GM04503 (cell line): ENCODE results near the gene TRAPPC12.

ENCODE experiments used
- DNase-seq: peaks from one replicate; pipeline ENCODE4 v3.0.0-alpha.2; 2012; ENCODE audit warnings: low read depth

The TRAPPC12 gene

DNA sequence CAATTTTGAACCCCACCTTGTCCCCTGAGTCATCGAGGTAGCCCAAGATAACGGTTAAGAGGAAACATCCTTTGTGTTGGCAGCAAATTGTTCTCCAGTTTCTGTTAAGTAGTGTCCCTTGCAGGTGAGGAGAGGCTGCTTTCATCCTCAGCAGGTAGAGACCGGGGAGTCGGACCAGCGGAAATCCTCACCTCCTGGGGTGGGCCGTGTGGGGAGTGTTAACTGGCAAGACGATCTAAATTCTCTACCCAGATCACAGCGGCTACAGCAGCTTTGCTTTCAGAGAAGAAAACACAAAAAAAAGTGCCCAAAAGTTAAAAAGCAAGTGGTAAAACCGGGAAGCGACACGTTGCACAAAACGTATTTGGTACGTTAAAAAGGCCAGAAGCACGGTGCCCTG is 76.6 kb downstream of the TRAPPC12 start:
- no peak for DNase-seq

DNA sequence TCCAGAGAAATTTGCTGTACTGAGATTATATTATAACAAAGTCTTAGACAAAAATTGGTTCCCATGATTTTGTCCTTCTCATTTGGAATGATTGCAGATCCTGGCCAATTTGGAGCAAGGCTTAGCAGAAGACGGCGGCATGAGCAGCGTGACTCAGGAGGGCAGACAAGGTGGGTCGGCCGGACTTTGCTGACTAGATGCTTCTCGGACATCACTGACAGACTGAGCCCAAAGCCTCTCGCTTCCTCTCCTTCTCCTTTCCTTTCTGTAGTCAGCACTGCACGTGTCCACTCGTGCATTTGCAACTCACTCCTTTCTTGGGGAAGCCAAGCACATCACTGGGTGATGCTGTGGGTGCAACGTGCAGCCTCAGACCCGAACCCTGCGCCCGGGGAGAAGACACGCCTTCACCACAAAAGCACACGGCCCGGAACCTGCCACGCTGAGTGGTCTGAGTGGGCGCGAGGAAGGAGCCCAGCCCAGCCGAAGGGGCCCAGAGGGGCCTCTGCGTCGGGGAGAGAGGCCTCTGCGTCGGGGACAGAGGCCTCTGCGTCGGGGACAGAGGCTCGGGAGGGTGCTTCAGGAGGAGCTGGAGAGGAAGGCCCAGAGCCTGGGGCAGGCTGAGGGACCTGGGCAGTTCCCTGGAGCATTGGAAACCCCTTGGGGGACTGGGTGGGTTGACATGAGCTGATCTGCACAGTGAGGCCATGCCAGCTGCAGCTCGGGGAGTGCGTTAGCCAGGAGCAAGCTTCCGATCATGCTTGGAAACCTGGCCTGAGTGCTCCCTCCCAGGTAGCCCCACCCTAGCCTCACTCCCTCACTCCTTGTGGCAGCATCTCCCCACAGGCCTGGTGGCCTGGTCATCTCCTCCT is 78.3 kb downstream of the TRAPPC12 start:
- DNase-seq, result no peak

- DNase-seq, result no peak
These were observed 79.1 kb downstream of the TRAPPC12 start for GRCh38 chr2:3458396-3459184.

GRCh38 chr2:3459185-3460015 is 79.9 kb downstream of the TRAPPC12 start:
- no peak for DNase-seq

GRCh38 chr2:3460156-3460555 is 80.7 kb downstream of the TRAPPC12 start:
- DNase-seq, result no peak

DNA sequence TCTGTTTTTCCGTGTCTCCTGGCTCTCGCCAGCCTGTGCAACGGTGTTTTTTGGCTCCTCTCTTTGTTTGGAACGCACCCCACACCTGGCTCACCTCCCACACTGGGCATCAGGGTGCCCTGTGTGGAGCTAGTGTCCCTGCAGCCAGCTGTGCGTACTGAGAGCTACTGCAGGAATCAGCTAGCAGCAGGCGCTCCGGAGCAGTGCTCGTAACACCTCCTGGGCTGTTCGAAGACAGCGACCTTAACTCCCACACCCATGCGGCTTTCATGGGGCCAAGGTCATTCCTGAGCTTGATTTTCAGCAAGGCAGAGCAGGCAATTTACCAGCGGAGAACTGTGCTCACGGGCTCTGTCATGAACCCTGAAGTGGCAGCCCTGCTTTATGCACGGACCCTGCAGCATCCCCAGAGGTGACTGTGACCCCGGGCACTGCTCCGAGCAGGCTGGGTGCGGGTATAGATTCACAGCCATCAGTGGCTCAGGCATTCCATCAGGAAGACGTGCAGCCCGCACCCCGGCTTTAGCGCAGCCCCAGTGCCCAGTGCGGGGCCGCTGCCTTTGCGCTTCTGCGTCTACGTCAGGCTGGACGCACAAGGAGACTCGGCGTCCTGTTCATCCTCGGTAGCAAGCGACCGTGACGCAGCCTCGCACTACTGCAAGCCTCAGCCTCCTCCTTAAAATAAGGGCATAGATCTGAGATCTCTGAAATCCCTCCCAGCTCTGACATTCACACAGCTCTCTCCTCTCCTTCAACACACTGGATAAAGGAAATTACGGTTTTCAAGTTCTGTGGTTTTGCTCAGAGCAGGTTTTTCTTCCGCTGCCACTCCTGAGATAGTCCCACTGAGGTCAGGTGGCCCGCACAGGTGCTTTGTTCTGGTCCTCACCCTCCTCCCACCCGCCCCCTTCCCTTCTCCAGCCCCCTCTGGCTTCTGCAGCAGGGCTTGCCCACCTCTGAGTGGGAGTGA is 81.6 kb downstream of the TRAPPC12 start:
- DNase-seq, result no peak

DNA sequence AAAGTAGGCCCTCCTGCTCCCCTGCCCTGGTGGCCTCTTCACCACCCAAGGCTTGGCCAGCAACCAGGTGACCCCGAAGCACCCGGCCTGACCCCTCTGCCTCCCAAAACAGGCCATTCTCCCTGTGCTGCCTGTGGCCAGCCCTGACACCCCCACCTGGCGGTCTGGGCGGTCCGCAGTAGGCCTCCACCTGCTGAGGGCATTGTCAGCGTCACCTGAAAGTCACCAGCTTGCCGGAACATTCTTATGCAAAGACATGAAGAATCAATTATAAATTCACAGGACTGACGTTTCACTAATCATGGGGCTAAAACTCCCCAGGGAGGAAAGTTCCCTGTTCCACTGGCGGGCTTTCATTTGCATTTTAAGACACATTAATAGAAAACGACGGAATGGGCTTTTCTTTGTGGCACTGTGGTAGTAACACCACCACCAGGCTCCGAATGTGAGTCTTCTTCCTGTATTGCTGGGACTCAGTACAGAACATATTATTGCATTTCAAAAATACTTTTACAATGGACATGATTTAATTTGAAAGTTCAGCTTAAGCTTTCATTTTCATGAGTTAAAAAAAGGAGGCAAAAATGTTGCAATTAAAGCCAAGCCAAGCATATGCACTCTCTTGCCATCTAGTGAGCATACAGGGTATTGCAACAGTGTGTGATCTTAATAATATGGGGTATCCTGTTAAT is 82.5 kb downstream of the TRAPPC12 start:
- no peak for DNase-seq

DNA sequence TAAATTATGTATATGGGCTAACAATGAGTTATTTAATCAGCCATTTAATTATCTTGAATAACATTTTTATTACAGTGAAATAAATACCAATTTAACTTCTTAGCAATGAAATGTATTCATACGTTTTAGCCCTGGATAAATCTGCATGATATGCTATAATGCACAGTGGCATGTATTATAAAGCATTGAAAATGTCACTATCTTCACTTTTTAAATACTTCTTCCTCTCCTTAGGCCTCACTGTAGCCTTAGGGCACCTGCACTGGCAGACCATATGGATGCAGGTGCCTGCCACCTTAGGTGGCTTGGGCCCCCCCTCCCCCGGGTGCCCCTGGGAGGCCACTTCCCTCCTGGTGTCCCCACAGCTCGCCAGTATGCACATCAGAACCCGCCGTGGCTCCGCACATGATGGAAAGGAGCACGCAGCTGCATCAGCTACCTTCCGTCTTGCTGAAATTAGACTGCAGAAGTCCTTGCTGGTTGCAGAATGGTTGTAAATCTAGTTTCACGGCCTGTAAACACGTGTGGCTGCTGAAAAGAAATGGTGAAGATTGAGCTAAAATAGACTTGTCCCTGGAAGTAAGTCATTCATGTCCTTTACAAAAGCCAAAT is 83.1 kb downstream of the TRAPPC12 start:
- no peak for DNase-seq

- DNase-seq, result no peak
These were observed 83.8 kb downstream of the TRAPPC12 start for GRCh38 chr2:3463186-3463835.

DNA sequence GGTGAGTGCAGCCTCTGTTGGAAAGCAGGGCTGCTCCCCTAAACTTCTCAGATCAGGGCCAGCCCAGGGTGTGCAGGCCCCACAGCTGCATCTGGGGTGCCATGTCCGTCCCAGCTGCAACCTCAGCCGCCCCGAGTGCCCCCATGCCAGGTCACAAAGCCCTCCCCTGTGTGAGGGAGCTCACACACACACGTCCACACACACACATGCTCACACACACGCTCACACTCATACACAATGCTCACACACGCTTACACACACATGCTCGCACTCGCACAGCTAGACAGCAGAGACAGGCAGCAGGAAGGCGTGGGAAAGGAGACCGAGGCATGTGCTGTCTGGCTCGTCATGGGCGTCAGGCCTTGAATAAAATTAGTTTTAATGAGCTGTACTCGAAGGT is 84.5 kb downstream of the TRAPPC12 start:
- DNase-seq, result no peak

- DNase-seq, result no peak
These were observed 85.0 kb downstream of the TRAPPC12 start for GRCh38 chr2:3464401-3465005.

DNA sequence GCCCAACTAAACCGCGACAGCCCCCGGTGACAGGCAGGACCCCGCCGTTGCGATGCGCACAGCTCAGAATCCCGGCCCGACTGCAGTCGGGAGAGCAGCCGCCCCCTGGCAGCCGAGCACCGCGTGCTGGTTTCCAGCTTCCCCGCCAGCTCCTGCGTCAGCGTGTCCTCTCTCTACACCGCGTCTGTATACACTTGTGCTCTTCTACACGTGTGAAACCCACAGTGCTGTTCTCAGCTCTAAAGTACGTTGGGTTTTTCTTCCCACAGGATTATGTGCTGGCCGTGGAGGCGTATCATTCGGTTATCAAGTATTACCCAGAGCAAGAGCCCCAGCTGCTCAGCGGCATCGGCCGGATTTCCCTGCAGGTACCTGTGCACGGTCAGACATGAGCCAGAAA is 85.8 kb downstream of the TRAPPC12 start:
- no peak for DNase-seq

- DNase-seq, result peak; percentile 85
These were observed 86.5 kb downstream of the TRAPPC12 start for GRCh38 chr2:3465844-3466481.

GRCh38 chr2:3466482-3466863 is 87.0 kb downstream of the TRAPPC12 start:
- DNase-seq, result no peak

GRCh38 chr2:3466966-3467365 is 87.5 kb downstream of the TRAPPC12 start:
- DNase-seq, result no peak

DNA sequence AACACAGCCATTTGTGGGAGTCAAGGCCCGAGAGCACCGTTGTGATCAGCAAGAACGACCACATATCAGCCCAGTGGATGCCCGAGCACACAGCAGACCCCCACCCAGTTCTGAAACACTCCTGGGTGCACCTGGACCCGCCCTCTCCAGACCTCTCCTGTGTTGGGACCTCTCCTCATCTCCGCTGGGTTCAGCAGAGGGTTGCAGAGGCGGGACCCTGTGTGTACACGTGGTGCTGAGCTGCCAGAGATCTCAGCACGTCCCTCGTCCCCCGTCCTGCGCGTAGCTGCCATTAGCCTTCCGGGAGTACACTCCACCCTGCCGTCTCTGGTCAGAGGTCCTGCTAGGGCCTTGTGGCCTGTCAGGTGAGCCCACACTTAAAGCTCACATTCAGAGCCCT is 88.2 kb downstream of the TRAPPC12 start:
- DNase-seq, result no peak

DNA sequence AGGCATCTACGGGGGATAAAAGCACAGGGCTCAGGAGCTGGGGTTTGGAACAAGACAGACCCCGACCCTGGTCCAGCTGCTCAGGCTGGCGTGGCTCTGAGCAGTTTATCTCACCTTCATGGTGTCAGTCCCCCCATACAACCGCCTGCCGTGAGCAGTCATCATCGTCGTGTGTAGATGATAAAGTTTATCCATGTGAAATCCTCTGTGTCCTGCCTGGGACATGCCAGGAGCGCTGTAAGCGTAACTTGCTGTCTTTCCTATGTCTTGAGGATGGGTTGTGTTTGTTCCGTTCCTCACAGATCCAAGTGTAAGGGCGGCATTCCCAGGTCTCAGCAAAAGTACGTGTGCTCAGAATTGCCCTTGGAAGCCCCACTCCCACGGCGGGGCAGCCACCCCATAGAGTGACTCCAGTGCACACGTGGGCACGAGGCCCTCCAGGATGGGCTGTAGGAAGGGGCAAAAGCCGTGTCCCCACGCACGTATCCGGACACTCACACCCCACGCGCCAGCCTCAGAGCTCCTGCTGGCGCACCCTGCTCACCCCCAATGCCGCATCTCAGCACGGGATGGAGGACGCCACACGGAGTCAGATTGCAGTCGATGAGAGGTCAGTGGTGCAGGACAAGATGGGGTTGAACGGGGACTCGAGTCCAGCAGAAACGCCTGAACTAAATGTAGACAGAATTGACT is 88.9 kb downstream of the TRAPPC12 start:
- no peak for DNase-seq

- no peak for DNase-seq
These were observed 90.0 kb downstream of the TRAPPC12 start for GRCh38 chr2:3469486-3469885.
